Keratinocyte (primary cell): ENCODE results near the gene DSG2. TPM values are rescaled to one million over a fixed set of nuclear protein-coding genes. Genes with fewer than 3 reads are reported as not detected.

ENCODE experiments used
- DNase-seq: peaks from one replicate; pipeline ENCODE4 v3.0.0-alpha.2; 2011; ENCODE audit warnings: low read depth, missing footprints, low spot score
- FAIRE-seq: peaks from 2 replicates; lab custom pipeline; 2011; peaks lifted over from hg19 to GRCh38; lab: Jason Lieb, UNC
- H2AFZ ChIP-seq: 2 replicates; pipeline ENCODE4 v1.6.0; 2012; ENCODE audit warnings: low read length, control low read depth, inconsistent platforms; ENCODE audit not compliant: control insufficient read depth
- H3K27ac ChIP-seq: 2 replicates; pipeline ENCODE4 v1.5.1; 2011; ENCODE audit warnings: low read length; ENCODE audit not compliant: control insufficient read depth, insufficient read depth
- H3K27me3 ChIP-seq: 3 replicates; pipeline ENCODE4 v1.6.0; 2011; ENCODE audit warnings: low read length; ENCODE audit not compliant: control insufficient read depth, insufficient read depth; ENCODE audit errors: extremely low read depth
- H3K36me3 ChIP-seq, 2 experiments: 2 replicates in 1 of 2; 3 replicates in 1 of 2; pipeline ENCODE4 v1.5.1; 2011; ENCODE audit warnings: low read length in 2 of 2, mild to moderate bottlenecking in 1 of 2; ENCODE audit not compliant: control insufficient read depth in 2 of 2, insufficient read depth in 2 of 2; ENCODE audit errors: extremely low read depth in 1 of 2
- H3K4me1 ChIP-seq: 3 replicates; pipeline ENCODE4 v1.5.1; 2011; ENCODE audit warnings: low read length; ENCODE audit not compliant: control insufficient read depth, insufficient read depth; ENCODE audit errors: extremely low read depth
- H3K4me2 ChIP-seq: 3 replicates; pipeline ENCODE4 v1.6.0; 2011; ENCODE audit warnings: low read depth, low read length; ENCODE audit not compliant: control insufficient read depth, insufficient read depth; ENCODE audit errors: extremely low read depth
- H3K4me3 ChIP-seq, 3 experiments: fragments of 200-600 bp in 1 of 3; sonication (generic) in 1 of 3; 2 replicates in 2 of 3; 3 replicates in 1 of 3; pipeline ENCODE4 v1.5.1; 2011 to 2016; ENCODE audit warnings: low read length in 3 of 3, mild to moderate bottlenecking in 3 of 3, control low read depth in 2 of 3, inconsistent platforms in 1 of 3, low read depth in 1 of 3, mixed read lengths in 1 of 3, mixed run types in 1 of 3, moderate library complexity in 1 of 3; ENCODE audit not compliant: control insufficient read depth in 2 of 3, insufficient read depth in 2 of 3; ENCODE audit errors: extremely low read depth in 1 of 3
- H3K79me2 ChIP-seq: 2 replicates; pipeline ENCODE4 v1.6.0; 2012; ENCODE audit warnings: low read length; ENCODE audit not compliant: control insufficient read depth, insufficient read depth
- H3K9ac ChIP-seq: 3 replicates; pipeline ENCODE4 v1.6.0; 2011; ENCODE audit warnings: low read length; ENCODE audit not compliant: control insufficient read depth, insufficient read depth; ENCODE audit errors: extremely low read depth
- H3K9me1 ChIP-seq: 3 replicates; pipeline ENCODE4 v1.6.0; 2011; ENCODE audit warnings: low read length; ENCODE audit not compliant: control insufficient read depth, insufficient read depth; ENCODE audit errors: extremely low read depth
- H3K9me3 ChIP-seq: 2 replicates; pipeline ENCODE4 v1.5.1; 2012; ENCODE audit warnings: low read depth, low read length; ENCODE audit not compliant: control insufficient read depth
- H4K20me1 ChIP-seq: 3 replicates; pipeline ENCODE4 v1.6.0; 2011; ENCODE audit warnings: low read length; ENCODE audit not compliant: control insufficient read depth, insufficient read depth; ENCODE audit errors: extremely low read depth
- EZH2 ChIP-seq: IDR thresholded peaks from one replicate; pipeline ENCODE4 v1.6.1; 2012; ENCODE audit warnings: inconsistent platforms, mild to moderate bottlenecking, low read length, moderate library complexity
- dilution Hi-C: fragments of 300-500 bp; cut with MboI; formaldehyde crosslinking; loops from one replicate; pipeline ENCODE4 v1.7.0; 2020; ENCODE audit warnings: low sequenced_read_pairs; ENCODE audit not compliant: extremely low pct_ligation_motif_present
- polyA plus RNA-seq, 5 experiments: library from polyadenylated mRNA; depleted of rRNA in 3 of 5; stranded (reverse) in 3 of 5; stranded (forward) in 1 of 5; unstranded in 1 of 5; fragments of >200 nt; gene quantifications; 1 replicate in 1 of 5; 2 replicates in 3 of 5; 3 replicates in 1 of 5; pipeline versions ENCODE4 v1.2.1 to v1.2.3, GENCODE V29; 2011 to 2012; ENCODE audit warnings: missing spikeins in 2 of 5, low read depth in 1 of 5, low replicate concordance in 1 of 5
- TF ChIP-seq, protein P1 (sequence below), 3 experiments: IDR thresholded peaks in 1 of 3; conservative IDR thresholded peaks in 1 of 3; optimal IDR thresholded peaks in 1 of 3; 2 replicates in 2 of 3; 3 replicates in 1 of 3; pipeline versions ENCODE3 to v1.5.1; 2011; ENCODE audit warnings: low read length in 3 of 3, mild to moderate bottlenecking in 3 of 3, moderate library complexity in 2 of 3, control low read depth in 1 of 3, inconsistent platforms in 1 of 3; ENCODE audit not compliant: insufficient read depth in 2 of 3; ENCODE audit errors: extremely low read depth in 1 of 3

DSG2 gene
- polyA plus RNA-seq, 1 donor (not counting 4 experiments of a cell fraction or from before 2014, with no cell fraction given), result 140 TPM

DNA sequence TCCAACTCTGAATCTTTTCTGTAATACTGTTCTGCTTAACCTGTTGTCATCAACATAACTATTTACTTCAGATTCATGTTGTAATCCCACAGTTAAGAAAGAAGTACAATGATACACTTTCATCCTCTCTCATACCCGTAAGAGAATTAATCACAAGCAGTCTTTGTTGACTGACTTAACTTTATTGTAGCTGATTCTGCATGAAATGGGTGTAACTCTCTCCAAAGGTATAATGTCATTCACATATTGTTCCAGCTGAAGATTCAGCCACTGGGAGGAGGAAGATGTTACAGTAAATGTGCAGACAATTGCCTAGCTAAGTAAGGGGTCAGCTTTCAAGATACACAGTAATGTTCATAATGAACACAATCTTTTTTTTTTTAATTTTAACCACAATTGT is 13.5 kb upstream of the DSG2 start:
- Histone ChIP-seq H2AFZ (no peak overlapping the region), H3K27ac (peak overlapping the region; percentile 2), H3K79me2 (no peaks in the 10 kb centered on the region), H3K9me1 (no peaks in the 10 kb centered on the region), H4K20me1 (no peaks in the 10 kb centered on the region), H3K4me3 (no peak overlapping the region), H3K9ac (no peak overlapping the region), H3K4me2 (no peak overlapping the region), H3K4me1 (peaks cover 57% of the 10 kb centered on the region), H3K27me3 (no peaks in the 10 kb centered on the region), H3K36me3 (peaks cover 2 to 10% of the 10 kb centered on the region in 2 experiments), H3K9me3 (no peaks in the 10 kb centered on the region)
- DNase-seq (no peak), FAIRE-seq (peak; percentile 67)
- no peak for TF ChIP-seq EZH2
- TF ChIP-seq, protein P1, sequence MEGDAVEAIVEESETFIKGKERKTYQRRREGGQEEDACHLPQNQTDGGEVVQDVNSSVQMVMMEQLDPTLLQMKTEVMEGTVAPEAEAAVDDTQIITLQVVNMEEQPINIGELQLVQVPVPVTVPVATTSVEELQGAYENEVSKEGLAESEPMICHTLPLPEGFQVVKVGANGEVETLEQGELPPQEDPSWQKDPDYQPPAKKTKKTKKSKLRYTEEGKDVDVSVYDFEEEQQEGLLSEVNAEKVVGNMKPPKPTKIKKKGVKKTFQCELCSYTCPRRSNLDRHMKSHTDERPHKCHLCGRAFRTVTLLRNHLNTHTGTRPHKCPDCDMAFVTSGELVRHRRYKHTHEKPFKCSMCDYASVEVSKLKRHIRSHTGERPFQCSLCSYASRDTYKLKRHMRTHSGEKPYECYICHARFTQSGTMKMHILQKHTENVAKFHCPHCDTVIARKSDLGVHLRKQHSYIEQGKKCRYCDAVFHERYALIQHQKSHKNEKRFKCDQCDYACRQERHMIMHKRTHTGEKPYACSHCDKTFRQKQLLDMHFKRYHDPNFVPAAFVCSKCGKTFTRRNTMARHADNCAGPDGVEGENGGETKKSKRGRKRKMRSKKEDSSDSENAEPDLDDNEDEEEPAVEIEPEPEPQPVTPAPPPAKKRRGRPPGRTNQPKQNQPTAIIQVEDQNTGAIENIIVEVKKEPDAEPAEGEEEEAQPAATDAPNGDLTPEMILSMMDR (optimal IDR thresholded peaks at IDR 0.05 in 1 of 3, IDR thresholded peaks at IDR 0.05 in 1 of 3, conservative IDR thresholded peaks at IDR 0.05 in 1 of 3; ENCODE audit: extremely low read depth in 1 of 3, insufficient read depth in 2 of 3, low read length in 3 of 3), result no peak
- dilution Hi-C loops, result no loop called here

DNA sequence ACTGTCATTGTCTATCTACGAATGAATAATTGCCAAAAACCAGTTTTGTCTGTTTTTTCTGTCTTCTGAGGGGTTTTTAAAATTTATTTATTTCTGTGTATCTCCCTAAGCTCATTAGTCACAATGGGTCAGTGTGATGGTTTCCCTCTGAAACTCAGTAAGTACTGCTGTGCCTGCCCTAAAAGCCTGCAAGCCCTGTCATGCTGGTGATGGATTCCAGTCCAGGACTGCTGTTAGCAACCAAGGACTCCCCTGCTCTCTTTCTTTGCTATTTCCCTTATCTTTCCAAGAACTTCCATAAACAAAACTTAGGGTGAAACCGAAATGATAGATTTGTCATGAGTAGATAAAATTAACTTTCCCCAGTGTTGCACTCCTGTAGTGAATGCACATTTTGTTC is 11.8 kb upstream of the DSG2 start:
- Histone ChIP-seq H4K20me1 (no peaks in the 10 kb centered on the region), H3K36me3 (peaks cover 0 to 3% of the 10 kb centered on the region in 2 experiments), H3K4me2 (peak overlapping the region; percentile 61), H3K4me1 (peaks cover 68% of the 10 kb centered on the region), H3K79me2 (no peaks in the 10 kb centered on the region), H3K4me3 (no peak overlapping the region), H3K27me3 (no peaks in the 10 kb centered on the region), H3K9ac (peak overlapping the region; percentile 51), H3K9me3 (no peaks in the 10 kb centered on the region), H3K9me1 (no peaks in the 10 kb centered on the region), H2AFZ (no peak overlapping the region), H3K27ac (peak overlapping the region; percentile 91)
- dilution Hi-C loops, result no loop called here
- FAIRE-seq, result peak; percentile 96
- TF ChIP-seq, protein P1 (optimal IDR thresholded peaks at IDR 0.05 in 1 of 3, IDR thresholded peaks at IDR 0.05 in 1 of 3, conservative IDR thresholded peaks at IDR 0.05 in 1 of 3; ENCODE audit: extremely low read depth in 1 of 3, insufficient read depth in 2 of 3, low read length in 3 of 3), result no peak
- no peak for TF ChIP-seq EZH2
- no peak for DNase-seq
